CD14-positive monocyte (primary cell): ENCODE measurements around the gene CALR3. TPM values are rescaled to one million over a fixed set of nuclear protein-coding genes. Genes with fewer than 3 reads are reported as not detected.
"Not testable (repeated sequence)": the region's sequence is repeated elsewhere in the genome, so short reads cannot be mapped to it uniquely, and the experiment has no call there.

Experiments used
- DNase-seq, 3 donors: peaks; one replicate each; pipeline ENCODE4 v3.0.0-alpha.2; 2011 to 2022
- H2AFZ ChIP-seq: 2 replicates; pipeline ENCODE4 v1.6.0; 2012; ENCODE audit warnings: mild to moderate bottlenecking, low read depth, low read length, inconsistent platforms; ENCODE audit not compliant: insufficient read depth, poor library complexity, severe bottlenecking
- H3K27ac ChIP-seq, 2 donors: 1 replicate in 1 of 2; 2 replicates in 1 of 2; pipeline ENCODE4 v1.5.1; 2012 to 2013; ENCODE audit warnings: low read length in 2 of 2, control low read depth in 1 of 2, inconsistent platforms in 1 of 2, low read depth in 1 of 2, mild to moderate bottlenecking in 1 of 2
- H3K27me3 ChIP-seq, 2 donors: one replicate each; pipeline versions ENCODE4 v1.6.0 to v1.6.1; 2011 to 2013; ENCODE audit warnings: low read length in 2 of 2; ENCODE audit not compliant: control insufficient read depth in 2 of 2, insufficient read depth in 2 of 2
- H3K36me3 ChIP-seq, 2 donors: replicated peaks in 1 of 2; 1 replicate in 1 of 2; 2 replicates in 1 of 2; pipeline versions ENCODE4 v1.5.1 to v1.6.1; 2012 to 2013; ENCODE audit warnings: low read length in 2 of 2, control low read depth in 1 of 2, inconsistent platforms in 1 of 2, mild to moderate bottlenecking in 1 of 2; ENCODE audit not compliant: insufficient read depth in 2 of 2, control insufficient read depth in 1 of 2
- H3K4me1 ChIP-seq, 2 donors: 1 replicate in 1 of 2; 2 replicates in 1 of 2; pipeline versions ENCODE4 v1.5.1 to v1.6.1; 2012 to 2013; ENCODE audit warnings: low read length in 2 of 2, control low read depth in 1 of 2, inconsistent platforms in 1 of 2, mild to moderate bottlenecking in 1 of 2, moderate library complexity in 1 of 2; ENCODE audit not compliant: insufficient read depth in 2 of 2, control insufficient read depth in 1 of 2
- H3K4me2 ChIP-seq: replicated peaks from 2 replicates; pipeline ENCODE3; 2012; ENCODE audit warnings: low read length, moderate library complexity, mild to moderate bottlenecking; ENCODE audit not compliant: poor library complexity, severe bottlenecking; ENCODE audit errors: extremely low read depth
- H3K4me3 ChIP-seq, 3 experiments: fragments of 200-600 bp in 1 of 3; sonication (generic) in 1 of 3; replicated peaks in 1 of 3; 1 replicate in 2 of 3; 2 replicates in 1 of 3; pipeline ENCODE4 v1.5.1; 2011 to 2013; ENCODE audit warnings: low read length in 3 of 3, mild to moderate bottlenecking in 3 of 3, control low read depth in 2 of 3, low read depth in 2 of 3, inconsistent platforms in 1 of 3, moderate library complexity in 1 of 3
- H3K79me2 ChIP-seq: 2 replicates; pipeline ENCODE4 v1.6.0; 2012; ENCODE audit warnings: mild to moderate bottlenecking, control low read depth, inconsistent platforms, low read length, moderate library complexity; ENCODE audit not compliant: insufficient read depth
- H3K9ac ChIP-seq: 2 replicates; pipeline ENCODE4 v1.6.0; 2017; ENCODE audit warnings: low read length, mild to moderate bottlenecking; ENCODE audit not compliant: insufficient read depth, poor library complexity, severe bottlenecking
- H3K9me3 ChIP-seq, 2 donors: replicated peaks in 1 of 2; 1 replicate in 1 of 2; 2 replicates in 1 of 2; pipeline versions ENCODE4 v1.5.1 to v1.6.1; 2012 to 2013; ENCODE audit warnings: low read length in 2 of 2, control low read depth in 1 of 2; ENCODE audit not compliant: control insufficient read depth in 1 of 2, insufficient read depth in 1 of 2
- H4K20me1 ChIP-seq: 2 replicates; pipeline ENCODE4 v1.6.0; 2012; ENCODE audit warnings: mild to moderate bottlenecking, low read length, control low read depth, moderate library complexity; ENCODE audit not compliant: insufficient read depth
- H3K27ac Mint-ChIP-seq, 7 donors: one replicate each; pipeline ENCODE4 v1.8.0; 2020; ENCODE audit warnings: mild to moderate bottlenecking in 7 of 7, mixed read lengths in 7 of 7, moderate library complexity in 6 of 7, inconsistent platforms in 2 of 7
- H3K27me3 Mint-ChIP-seq, 3 donors: one replicate each; pipeline ENCODE4 v1.8.0; 2021 to 2022; ENCODE audit warnings: low read depth in 3 of 3, mild to moderate bottlenecking in 3 of 3, mixed read lengths in 3 of 3, moderate library complexity in 3 of 3, inconsistent platforms in 1 of 3
- H3K36me3 Mint-ChIP-seq, 2 donors: one replicate each; pipeline ENCODE4 v1.8.0; 2020; ENCODE audit warnings: mixed read lengths in 2 of 2, inconsistent platforms in 1 of 2, mild to moderate bottlenecking in 1 of 2
- H3K4me1 Mint-ChIP-seq: one replicate; pipeline ENCODE4 v1.8.0; 2020; ENCODE audit warnings: mild to moderate bottlenecking, mixed read lengths
- H3K4me3 Mint-ChIP-seq, 2 donors: one replicate each; pipeline ENCODE4 v1.8.0; 2020; ENCODE audit warnings: mild to moderate bottlenecking in 2 of 2, mixed read lengths in 2 of 2, moderate library complexity in 1 of 2
- H3K9me3 Mint-ChIP-seq, 7 donors: one replicate each; pipeline ENCODE4 v1.8.0; 2020 to 2022; ENCODE audit warnings: mixed read lengths in 7 of 7, mild to moderate bottlenecking in 6 of 7, moderate library complexity in 6 of 7, inconsistent platforms in 2 of 7
- CTCF ChIP-seq: fragments of 200-600 bp; IDR thresholded peaks from one replicate; pipeline ENCODE4 v1.8.0; 2022; ENCODE audit warnings: antibody characterized with exemption, mild to moderate bottlenecking
- WGBS: methylation state at CpG from one replicate; pipeline ENCODE4 v1.1.5; 2013; ENCODE audit warnings: missing lambda C conversion rate; ENCODE audit not compliant: insufficient coverage; 5-methylcytosine and 5-hydroxymethylcytosine counted together
- intact Hi-C, 2 donors: fragments of 100-400 bp; cut with micrococcal nuclease; formaldehyde crosslinking; loops; one replicate each; pipeline versions ENCODE4 v1.15.0 to v1.15.1; 2023
- polyA plus RNA-seq, 3 donors: library from polyadenylated mRNA; depleted of rRNA in 1 of 3; unstranded in 2 of 3; stranded (reverse) in 1 of 3; fragments of 300-500 nt in 2 of 3; fragments of >200 nt in 1 of 3; fragmentation: Illumina TruSeq in 2 of 3; gene quantifications; 1 replicate in 2 of 3; 2 replicates in 1 of 3; pipeline ENCODE4 v1.2.3, GENCODE V29; 2012 to 2021

The CALR3 gene
- polyA plus RNA-seq, 3 donors = not detected

DNA sequence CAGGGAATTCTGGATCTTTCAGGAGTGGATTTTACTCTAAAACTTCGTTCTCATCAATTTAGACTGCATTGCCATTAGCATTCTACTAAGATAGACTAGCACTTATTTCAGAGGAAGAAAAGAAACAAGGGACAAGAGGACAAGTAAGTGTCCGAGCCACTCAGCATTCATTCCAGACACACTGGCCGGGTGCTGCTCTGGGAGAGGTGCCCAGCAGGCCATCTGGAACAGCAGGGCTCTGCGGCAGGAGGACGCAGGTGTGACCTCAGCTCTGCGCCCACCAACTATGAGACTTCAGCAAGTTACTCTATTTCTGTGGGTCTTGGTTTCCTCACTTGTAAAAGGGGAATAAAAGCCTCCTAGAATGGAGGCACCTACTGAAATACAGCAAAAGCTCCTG, 28.4 kb downstream of the CALR3 start:
- H3K4me1 ChIP-seq = peaks cover 22 to 35% of the 10 kb centered on the region in 2 donors
- no peak for TF ChIP-seq CTCF
- Mint-ChIP-seq H3K27ac (peak overlapping the region in 1 of 7 donors; percentile 26), H3K4me1 (peaks cover 43% of the 10 kb centered on the region), H3K36me3 (peaks cover 24 to 28% of the 10 kb centered on the region in 2 donors), H3K27me3 (no peaks in the 10 kb centered on the region), H3K9me3 (peaks cover 0 to under 1% (median 0%) of the 10 kb centered on the region in 7 donors), H3K4me3 (no peak overlapping the region)
- WGBS = 100% methylated on average over 2 of the region's 6 CpGs
- DNase-seq = no peak
- no peak overlapping the region for H2AFZ ChIP-seq
- peaks cover 4 to 6% of the 10 kb centered on the region in 2 donors for H3K36me3 ChIP-seq
- H3K79me2 ChIP-seq = peaks cover 90% of the 10 kb centered on the region
- no peak overlapping the region for H3K4me3 ChIP-seq
- H3K9me3 ChIP-seq = no peaks in the 10 kb centered on the region
- intact Hi-C loops = no loop called here
- H3K27me3 ChIP-seq = no peaks in the 10 kb centered on the region
- H3K4me2 ChIP-seq = no peak overlapping the region
- H3K9ac ChIP-seq = no peak overlapping the region
- peak overlapping the region in 1 of 2 donors; percentile 31 for H3K27ac ChIP-seq
- H4K20me1 ChIP-seq = peaks cover 81% of the 10 kb centered on the region

- H3K27me3 Mint-ChIP-seq, H3K9me3 ChIP-seq, H3K9me3 Mint-ChIP-seq, intact Hi-C loops, H3K4me2 ChIP-seq, H3K36me3 ChIP-seq, H3K27me3 ChIP-seq, H3K9ac ChIP-seq, H2AFZ ChIP-seq, H3K4me3 Mint-ChIP-seq, DNase-seq, H3K4me3 ChIP-seq, H3K27ac ChIP-seq: not testable (repeated sequence)
- Histone ChIP-seq H4K20me1 (peaks cover 88% of the 10 kb centered on the region), H3K4me1 (peaks cover 18 to 30% of the 10 kb centered on the region in 2 donors), H3K79me2 (peaks cover 97% of the 10 kb centered on the region)
- WGBS = 100% methylated on average over 3 of the region's 12 CpGs
- Mint-ChIP-seq H3K36me3 (peaks cover 24 to 32% of the 10 kb centered on the region in 2 donors), H3K4me1 (peaks cover 47% of the 10 kb centered on the region), H3K27ac (peak overlapping the region in 3 of 7 donors; percentile 9 to 73 (median 30))
Observed at GRCh38 chr19:16466802-16467427, 29.1 kb downstream of the CALR3 start.
